Measurements from ENCODE around the gene FBXW5. TPM values are rescaled to one million over a fixed set of nuclear protein-coding genes. Genes with fewer than 3 reads are reported as not detected.

FBXW5 gene
- total RNA-seq, 1 experiment from 2014 or later, result 88.0 TPM

DNA sequence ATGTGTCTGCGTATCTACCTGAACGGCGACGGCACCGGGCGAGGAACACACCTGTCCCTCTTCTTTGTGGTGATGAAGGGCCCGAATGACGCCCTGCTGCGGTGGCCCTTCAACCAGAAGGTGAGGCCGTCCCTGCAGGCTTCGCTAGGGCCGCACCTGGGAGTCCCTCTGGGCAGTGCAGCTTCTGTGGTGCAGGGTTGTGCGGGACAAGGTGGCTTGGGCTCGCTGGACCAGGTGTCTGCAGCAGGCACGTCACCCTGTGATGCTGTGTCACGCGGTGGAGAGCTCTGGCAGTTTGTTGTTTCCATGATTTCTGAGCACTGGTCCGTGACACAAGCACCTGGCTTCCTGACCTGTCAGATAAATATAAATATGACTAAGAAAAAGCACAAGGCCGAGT lies 20.7 kb downstream of the FBXW5 start:
- H3K79me2 ChIP-seq (ENCODE audit: insufficient read depth, low read length), result no peaks in the 10 kb centered on the region
- intact Hi-C loops (cut with micrococcal nuclease), result no loop called here
- no peak overlapping the region for H2AFZ ChIP-seq (ENCODE audit: low read depth, low read length, poor library complexity, severe bottlenecking)
- RAD21 ChIA-PET (ENCODE audit: low non-redundant PET in 1 of 2, low total read pairs in 2 of 2, uncharacterized antibody in 2 of 2, unreplicated experiment in 2 of 2), result no interaction called here
- POLR2A ChIA-PET, result no interaction called here
- no peaks in the 10 kb centered on the region for H3K27me3 ChIP-seq (ENCODE audit: insufficient read depth, low read length)
- H3K9me3 ChIP-seq (ENCODE audit: control insufficient read depth in 1 of 2, insufficient read depth in 1 of 2, low read depth in 1 of 2, low read length in 2 of 2), result no peaks in the 10 kb centered on the region
- no TSS peak for BruUV-seq (replicated peaks)
- DNase-seq (ENCODE audit: low read depth, low spot score) (no peak), ATAC-seq (no peak)
- H3K27ac ChIP-seq (ENCODE audit: low read depth, low read length), result no peak overlapping the region
- no peak overlapping the region for H3K9ac ChIP-seq (ENCODE audit: low read length)
- no peak overlapping the region for H3K4me2 ChIP-seq (ENCODE audit: low read length)
- H3K9me2 ChIP-seq (ENCODE audit: insufficient read depth), result no peaks in the 10 kb centered on the region
- H4K20me1 ChIP-seq (ENCODE audit: insufficient read depth), result no peaks in the 10 kb centered on the region
- H3K36me3 ChIP-seq (ENCODE audit: control insufficient read depth in 1 of 2, insufficient read depth in 2 of 2, low read length in 2 of 2), result peaks cover 12 to 40% of the 10 kb centered on the region in 2 experiments; a peak in 3 of 4 replicates
- no peak overlapping the region for H3K4me3 ChIP-seq (replicated peaks in 1 of 2; ENCODE audit: low read depth in 1 of 2, low read length in 2 of 2)
- CTCF ChIA-PET, result no interaction called here
- TF ChIP-seq POLR2AphosphoS5 (IDR thresholded peaks at IDR 0.05; ENCODE audit: low read depth, low read length) (no peak), ZFX (IDR thresholded peaks at IDR 0.05) (no peak), EGR1 (IDR thresholded peaks at IDR 0.05; ENCODE audit: low read depth) (no peak), ZNF274 (IDR thresholded peaks at IDR 0.05; ENCODE audit: low read depth, low read length) (no peak), POLR2A (IDR thresholded peaks at IDR 0.05; ENCODE audit: borderline replicate concordance, extremely low read depth, insufficient read depth, insufficient read length) (no peak), JUND (IDR thresholded peaks at IDR 0.05) (no peak), SP1 (IDR thresholded peaks at IDR 0.05; ENCODE audit: low read depth) (no peak), FOSL1 (IDR thresholded peaks at IDR 0.05; ENCODE audit: low read depth) (no peak)
- TF ChIP-seq, protein P1, sequence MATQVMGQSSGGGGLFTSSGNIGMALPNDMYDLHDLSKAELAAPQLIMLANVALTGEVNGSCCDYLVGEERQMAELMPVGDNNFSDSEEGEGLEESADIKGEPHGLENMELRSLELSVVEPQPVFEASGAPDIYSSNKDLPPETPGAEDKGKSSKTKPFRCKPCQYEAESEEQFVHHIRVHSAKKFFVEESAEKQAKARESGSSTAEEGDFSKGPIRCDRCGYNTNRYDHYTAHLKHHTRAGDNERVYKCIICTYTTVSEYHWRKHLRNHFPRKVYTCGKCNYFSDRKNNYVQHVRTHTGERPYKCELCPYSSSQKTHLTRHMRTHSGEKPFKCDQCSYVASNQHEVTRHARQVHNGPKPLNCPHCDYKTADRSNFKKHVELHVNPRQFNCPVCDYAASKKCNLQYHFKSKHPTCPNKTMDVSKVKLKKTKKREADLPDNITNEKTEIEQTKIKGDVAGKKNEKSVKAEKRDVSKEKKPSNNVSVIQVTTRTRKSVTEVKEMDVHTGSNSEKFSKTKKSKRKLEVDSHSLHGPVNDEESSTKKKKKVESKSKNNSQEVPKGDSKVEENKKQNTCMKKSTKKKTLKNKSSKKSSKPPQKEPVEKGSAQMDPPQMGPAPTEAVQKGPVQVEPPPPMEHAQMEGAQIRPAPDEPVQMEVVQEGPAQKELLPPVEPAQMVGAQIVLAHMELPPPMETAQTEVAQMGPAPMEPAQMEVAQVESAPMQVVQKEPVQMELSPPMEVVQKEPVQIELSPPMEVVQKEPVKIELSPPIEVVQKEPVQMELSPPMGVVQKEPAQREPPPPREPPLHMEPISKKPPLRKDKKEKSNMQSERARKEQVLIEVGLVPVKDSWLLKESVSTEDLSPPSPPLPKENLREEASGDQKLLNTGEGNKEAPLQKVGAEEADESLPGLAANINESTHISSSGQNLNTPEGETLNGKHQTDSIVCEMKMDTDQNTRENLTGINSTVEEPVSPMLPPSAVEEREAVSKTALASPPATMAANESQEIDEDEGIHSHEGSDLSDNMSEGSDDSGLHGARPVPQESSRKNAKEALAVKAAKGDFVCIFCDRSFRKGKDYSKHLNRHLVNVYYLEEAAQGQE (IDR thresholded peaks at IDR 0.05; ENCODE audit: low read depth), result no peak
- no peaks in the 10 kb centered on the region for H3K4me1 ChIP-seq (ENCODE audit: control insufficient read depth in 1 of 2, insufficient read depth in 2 of 2, low read length in 2 of 2)

Data from HCT116 (cell line).